ENCODE data around the gene CXCL3. TPM values are rescaled to one million over a fixed set of nuclear protein-coding genes. Genes with fewer than 3 reads are reported as not detected.

CXCL3 gene
- total RNA-seq, 1 donor from 2014 or later: not detected

- no peak overlapping the region for H3K27ac Mint-ChIP-seq
- H3K4me1 Mint-ChIP-seq: no peaks in the 10 kb centered on the region
- no peak for ATAC-seq (ENCODE audit: low read depth)
- POLR2A ChIA-PET: no interaction called here
- TF ChIP-seq CTCF (IDR thresholded peaks at IDR 0.05): no peak
- CTCF ChIA-PET: no interaction called here
- no peaks in the 10 kb centered on the region for H3K36me3 Mint-ChIP-seq (ENCODE audit: low read depth)
- no peak overlapping the region for H3K4me3 Mint-ChIP-seq
- intact Hi-C loops (cut with micrococcal nuclease): no loop called here
- peaks cover 5% of the 10 kb centered on the region for H3K9me3 Mint-ChIP-seq
- H3K27me3 Mint-ChIP-seq: peaks cover 11% of the 10 kb centered on the region
- DNase-seq: no peak
Observed at GRCh38 chr4:74030285-74030684, 8.2 kb downstream of the CXCL3 start.

DNA sequence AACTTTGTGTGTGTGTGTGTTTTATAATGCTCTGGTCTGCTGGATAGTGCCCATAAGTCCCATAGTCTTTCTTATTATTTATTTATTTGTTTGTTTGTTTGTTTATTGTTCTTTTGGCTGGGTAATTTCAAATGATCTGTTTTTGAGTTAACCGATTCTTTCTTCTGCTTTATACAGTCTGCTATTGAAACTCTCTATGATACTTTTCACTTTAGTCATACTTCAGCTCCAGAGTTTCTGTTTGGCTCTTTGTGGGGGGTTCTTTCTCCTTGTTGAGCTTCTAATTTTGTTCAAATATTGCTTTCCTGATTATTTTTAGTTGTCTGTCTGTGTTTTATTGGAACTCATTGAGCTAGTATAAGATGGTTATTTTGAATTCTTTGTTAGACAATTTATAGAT lies 10.0 kb downstream of the CXCL3 start:
- Mint-ChIP-seq H3K36me3 (ENCODE audit: low read depth) (no peaks in the 10 kb centered on the region), H3K4me1 (no peaks in the 10 kb centered on the region), H3K27ac (no peak overlapping the region), H3K27me3 (peaks cover 11% of the 10 kb centered on the region), H3K9me3 (peaks cover 6% of the 10 kb centered on the region), H3K4me3 (no peak overlapping the region)
- ATAC-seq (ENCODE audit: low read depth) (no peak), DNase-seq (no peak)
- intact Hi-C loops (cut with micrococcal nuclease): no loop called here
- CTCF ChIA-PET: no interaction called here
- TF ChIP-seq CTCF (IDR thresholded peaks at IDR 0.05): no peak
- POLR2A ChIA-PET: no interaction called here

DNA sequence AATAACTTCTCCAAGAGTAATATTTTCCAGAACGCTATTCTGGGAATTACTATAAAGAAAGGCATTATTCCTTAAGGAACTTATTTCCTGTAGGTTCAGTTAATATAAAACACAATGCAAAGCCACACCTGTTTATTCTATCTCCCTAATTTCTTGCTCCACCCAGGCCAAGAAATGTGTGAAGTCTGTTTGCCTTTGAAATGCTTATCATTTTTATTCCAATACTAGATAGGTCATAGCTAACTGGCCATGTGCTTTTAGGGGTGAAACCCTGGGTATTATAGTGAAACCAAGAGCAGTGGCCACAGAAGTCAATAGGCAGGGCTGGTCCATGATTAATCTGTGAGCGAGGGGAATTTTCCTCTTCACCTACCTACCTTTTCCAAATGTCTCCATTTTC lies 14.8 kb downstream of the CXCL3 start:
- POLR2A ChIA-PET: interaction anchor here (0.7 kb wide), 1 partner anchor 89 kb away, joined by 3 read pairs; no protein-coding TSS in a partner anchor
- CTCF ChIA-PET: no interaction called here
- H3K4me3 Mint-ChIP-seq: no peak overlapping the region
- TF ChIP-seq CTCF (IDR thresholded peaks at IDR 0.05): no peak
- ATAC-seq (ENCODE audit: low read depth) (no peak), DNase-seq (no peak)
- peaks cover 6% of the 10 kb centered on the region for H3K9me3 Mint-ChIP-seq
- intact Hi-C loops (cut with micrococcal nuclease): no loop called here
- H3K27ac Mint-ChIP-seq: no peak overlapping the region
- no peaks in the 10 kb centered on the region for H3K4me1 Mint-ChIP-seq
- H3K36me3 Mint-ChIP-seq (ENCODE audit: low read depth): no peaks in the 10 kb centered on the region
- peaks cover 1% of the 10 kb centered on the region for H3K27me3 Mint-ChIP-seq

- H3K9me3 Mint-ChIP-seq: peaks cover 4% of the 10 kb centered on the region
- no peak for DNase-seq
- H3K27me3 Mint-ChIP-seq: peaks cover 3% of the 10 kb centered on the region
- ChIA-PET CTCF (no interaction called here), POLR2A (no interaction called here)
- H3K4me3 Mint-ChIP-seq: no peak overlapping the region
- H3K36me3 Mint-ChIP-seq (ENCODE audit: low read depth): no peaks in the 10 kb centered on the region
- no peak for ATAC-seq (ENCODE audit: low read depth)
- H3K4me1 Mint-ChIP-seq: no peaks in the 10 kb centered on the region
- TF ChIP-seq CTCF (IDR thresholded peaks at IDR 0.05): no peak
- intact Hi-C loops (cut with micrococcal nuclease): no loop called here
- H3K27ac Mint-ChIP-seq: no peak overlapping the region
Observed at GRCh38 chr4:74021601-74022000, 16.9 kb downstream of the CXCL3 start.

DNA sequence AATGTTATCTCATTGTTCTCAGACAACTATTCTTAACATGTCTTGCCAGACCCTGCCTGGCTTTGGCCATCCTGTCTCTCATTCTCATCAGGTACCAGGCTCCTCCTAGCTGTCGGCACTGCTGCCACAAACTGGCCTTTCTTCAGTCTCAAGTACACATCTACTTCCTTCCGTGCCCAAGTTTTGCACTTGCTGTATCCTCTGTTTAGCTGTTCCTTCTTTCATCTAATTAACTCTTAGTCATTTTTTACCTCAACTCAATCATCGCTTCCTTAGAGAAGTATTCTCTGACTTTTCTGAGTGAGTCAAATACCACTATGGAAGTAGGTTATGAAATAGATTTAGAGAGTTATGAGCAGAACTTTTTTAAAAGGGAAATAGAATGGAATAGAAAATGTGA lies 19.7 kb downstream of the CXCL3 start:
- ATAC-seq (ENCODE audit: low read depth) (no peak), DNase-seq (no peak)
- no peak overlapping the region for H3K4me3 Mint-ChIP-seq
- peaks cover 3% of the 10 kb centered on the region for H3K27me3 Mint-ChIP-seq
- H3K9me3 Mint-ChIP-seq: peaks cover 2% of the 10 kb centered on the region
- no peaks in the 10 kb centered on the region for H3K36me3 Mint-ChIP-seq (ENCODE audit: low read depth)
- H3K4me1 Mint-ChIP-seq: no peaks in the 10 kb centered on the region
- TF ChIP-seq CTCF (IDR thresholded peaks at IDR 0.05): no peak
- POLR2A ChIA-PET: no interaction called here
- intact Hi-C loops (cut with micrococcal nuclease): no loop called here
- CTCF ChIA-PET: no interaction called here
- no peak overlapping the region for H3K27ac Mint-ChIP-seq

Data from activated B cell treated with CpG ODN at 0.5 μM for 24 hours (primary cell).